Hepatocyte (in vitro differentiated cells): ENCODE data around the gene PAMR1.

Source experiments
- CTCF ChIP-seq: fragments of 200-600 bp; sonication (generic); IDR thresholded peaks from 2 replicates; pipeline ENCODE4 v1.5.1; 2016; ENCODE audit warnings: antibody characterized with exemption, mild to moderate bottlenecking; ENCODE audit not compliant: poor library complexity
- EZH2 ChIP-seq: fragments of 200-600 bp; sonication (generic); IDR thresholded peaks from 2 replicates; pipeline ENCODE4 v1.6.1; 2016; ENCODE audit warnings: antibody characterized with exemption, mild to moderate bottlenecking, borderline replicate concordance

GRCh38 chr11:35511666-35512065, 13.8 kb downstream of the PAMR1 start:
- TF ChIP-seq EZH2 (no peak), CTCF (no peak)
